Retinal pigment epithelial cell (primary cell): ENCODE data around the gene RNU2-1.

ENCODE experiments used
- DNase-seq: peaks from one replicate; pipeline ENCODE4 v3.0.0-alpha.2; 2010; ENCODE audit warnings: low read depth
- H3K4me3 ChIP-seq: 2 replicates; pipeline ENCODE4 v1.5.1; 2011; ENCODE audit warnings: mild to moderate bottlenecking, low read length, control low read depth, moderate library complexity
- TF ChIP-seq, protein P1 (sequence below): conservative IDR thresholded peaks from 2 replicates; pipeline ENCODE4 v1.5.1; 2011; ENCODE audit warnings: low read depth, low read length, control low read depth, inconsistent platforms

RNU2-1 gene

DNA sequence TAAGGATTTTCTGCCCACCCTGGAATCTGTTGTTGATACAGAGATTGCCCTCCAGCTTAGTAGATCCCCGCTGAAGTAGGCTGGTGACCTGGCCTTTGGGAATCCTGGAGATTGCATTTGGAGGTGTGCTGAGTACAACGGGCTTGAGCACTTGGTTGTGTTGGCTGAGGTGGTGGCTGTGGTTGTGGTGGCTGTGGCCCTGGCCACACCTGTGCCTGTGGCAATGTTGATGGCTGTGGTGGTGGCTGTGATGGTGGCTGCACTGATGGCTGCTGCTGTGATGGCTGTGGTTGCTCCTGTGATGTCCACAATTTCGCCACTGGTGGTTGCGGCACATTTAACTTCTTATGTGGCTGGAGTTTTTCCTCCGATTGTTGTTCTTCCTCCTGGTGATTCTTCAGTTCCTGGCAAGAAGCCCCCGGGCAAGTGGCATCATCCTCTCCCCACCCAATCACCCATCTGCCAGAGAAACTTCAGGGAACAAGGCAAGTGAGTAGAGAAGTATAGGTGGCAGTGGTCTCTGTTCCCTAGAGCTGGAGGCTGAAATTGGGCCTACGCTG is 9.6 kb downstream of the RNU2-1 start:
- no peak overlapping the region for H3K4me3 ChIP-seq
- TF ChIP-seq, protein P1, sequence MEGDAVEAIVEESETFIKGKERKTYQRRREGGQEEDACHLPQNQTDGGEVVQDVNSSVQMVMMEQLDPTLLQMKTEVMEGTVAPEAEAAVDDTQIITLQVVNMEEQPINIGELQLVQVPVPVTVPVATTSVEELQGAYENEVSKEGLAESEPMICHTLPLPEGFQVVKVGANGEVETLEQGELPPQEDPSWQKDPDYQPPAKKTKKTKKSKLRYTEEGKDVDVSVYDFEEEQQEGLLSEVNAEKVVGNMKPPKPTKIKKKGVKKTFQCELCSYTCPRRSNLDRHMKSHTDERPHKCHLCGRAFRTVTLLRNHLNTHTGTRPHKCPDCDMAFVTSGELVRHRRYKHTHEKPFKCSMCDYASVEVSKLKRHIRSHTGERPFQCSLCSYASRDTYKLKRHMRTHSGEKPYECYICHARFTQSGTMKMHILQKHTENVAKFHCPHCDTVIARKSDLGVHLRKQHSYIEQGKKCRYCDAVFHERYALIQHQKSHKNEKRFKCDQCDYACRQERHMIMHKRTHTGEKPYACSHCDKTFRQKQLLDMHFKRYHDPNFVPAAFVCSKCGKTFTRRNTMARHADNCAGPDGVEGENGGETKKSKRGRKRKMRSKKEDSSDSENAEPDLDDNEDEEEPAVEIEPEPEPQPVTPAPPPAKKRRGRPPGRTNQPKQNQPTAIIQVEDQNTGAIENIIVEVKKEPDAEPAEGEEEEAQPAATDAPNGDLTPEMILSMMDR, result no peak
- DNase-seq, result no peak

GRCh38 chr17:43220511-43221125 is 13.2 kb downstream of the RNU2-1 start:
- DNase-seq, result no peak
- H3K4me3 ChIP-seq, result no peak overlapping the region
- TF ChIP-seq, protein P1, result no peak

- TF ChIP-seq, protein P1, result no peak
- no peak for DNase-seq
- H3K4me3 ChIP-seq, result no peak overlapping the region
Measured at GRCh38 chr17:43219746-43220380, 13.9 kb downstream of the RNU2-1 start.

DNA sequence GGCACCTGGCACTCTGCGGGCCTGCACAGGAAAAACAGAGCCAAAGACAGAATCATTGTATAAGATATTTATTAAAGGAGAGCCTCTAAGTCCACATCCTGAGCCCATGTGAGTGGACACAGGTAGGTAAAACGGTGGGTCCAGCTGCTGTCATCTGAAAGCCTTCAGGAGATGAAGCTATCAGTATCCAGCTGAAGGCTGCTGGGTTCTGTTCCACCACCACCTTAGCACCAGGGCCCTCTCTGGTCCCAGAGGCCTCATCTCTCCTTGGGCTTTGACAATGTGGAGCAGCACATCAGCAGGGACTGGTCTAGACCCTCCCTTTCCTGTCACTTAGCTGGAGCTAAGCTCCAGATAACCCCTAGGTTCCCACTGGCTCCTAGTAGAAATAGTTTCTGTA is 14.8 kb downstream of the RNU2-1 start:
- DNase-seq, result no peak

GRCh38 chr17:43217614-43218087 is 16.1 kb downstream of the RNU2-1 start:
- TF ChIP-seq, protein P1, result no peak
- H3K4me3 ChIP-seq, result no peak overlapping the region
- DNase-seq, result no peak

More for the DNA sequence above, 14.8 kb downstream of the RNU2-1 start:
- H3K4me3 ChIP-seq, result no peak overlapping the region
- TF ChIP-seq, protein P1, result no peak

- TF ChIP-seq, protein P1, result no peak
- H3K4me3 ChIP-seq, result no peak overlapping the region
- DNase-seq, result no peak
Measured at GRCh38 chr17:43216762-43217613, 16.8 kb downstream of the RNU2-1 start.
